ENCODE measurements around the gene MACROD2.

The MACROD2 gene

GRCh38 chr20:14800707-14801425 is 805.5 kb downstream of the MACROD2 start:
- TF ChIP-seq POLR2AphosphoS5 (IDR thresholded peaks at IDR 0.05; ENCODE audit: low read depth, low read length) = no peak
- no peak for TF ChIP-seq POLR2A (IDR thresholded peaks at IDR 0.05; ENCODE audit: low read depth, low read length)
- TF ChIP-seq PAX5 (IDR thresholded peaks at IDR 0.05; ENCODE audit: insufficient read depth, low read length, severe bottlenecking) = no peak
- no peak for TF ChIP-seq POU2F2 (IDR thresholded peaks at IDR 0.05; ENCODE audit: low read depth, low read length)
- TF ChIP-seq TAF1 (IDR thresholded peaks at IDR 0.05; ENCODE audit: low read depth, low read length) = no peak
- TF ChIP-seq SPI1 (IDR thresholded peaks at IDR 0.05; ENCODE audit: low read depth, low read length) = no peak
- DNase-seq (ENCODE audit: insufficient read length, low spot score) (no peak), FAIRE-seq (no peak)

- no peak for FAIRE-seq
- no peak for DNase-seq (ENCODE audit: insufficient read length, low spot score)
- TF ChIP-seq SPI1 (IDR thresholded peaks at IDR 0.05; ENCODE audit: low read depth, low read length) (no peak), POU2F2 (IDR thresholded peaks at IDR 0.05; ENCODE audit: low read depth, low read length) (no peak), POLR2AphosphoS5 (IDR thresholded peaks at IDR 0.05; ENCODE audit: low read depth, low read length) (no peak), PAX5 (IDR thresholded peaks at IDR 0.05; ENCODE audit: insufficient read depth, low read length, severe bottlenecking) (no peak), TAF1 (IDR thresholded peaks at IDR 0.05; ENCODE audit: low read depth, low read length) (no peak), POLR2A (IDR thresholded peaks at IDR 0.05; ENCODE audit: low read depth, low read length) (no peak)
These were observed 806.4 kb downstream of the MACROD2 start for GRCh38 chr20:14801591-14802325.

GRCh38 chr20:14807224-14807623 is 811.9 kb downstream of the MACROD2 start:
- no peak for DNase-seq (ENCODE audit: insufficient read length, low spot score)
- FAIRE-seq = no peak
- no peak for TF ChIP-seq POLR2AphosphoS5 (IDR thresholded peaks at IDR 0.05; ENCODE audit: low read depth, low read length)
- no peak for TF ChIP-seq POU2F2 (IDR thresholded peaks at IDR 0.05; ENCODE audit: low read depth, low read length)
- TF ChIP-seq POLR2A (IDR thresholded peaks at IDR 0.05; ENCODE audit: low read depth, low read length) = no peak
- TF ChIP-seq SPI1 (IDR thresholded peaks at IDR 0.05; ENCODE audit: low read depth, low read length) = no peak
- TF ChIP-seq TAF1 (IDR thresholded peaks at IDR 0.05; ENCODE audit: low read depth, low read length) = no peak
- no peak for TF ChIP-seq PAX5 (IDR thresholded peaks at IDR 0.05; ENCODE audit: insufficient read depth, low read length, severe bottlenecking)

DNA sequence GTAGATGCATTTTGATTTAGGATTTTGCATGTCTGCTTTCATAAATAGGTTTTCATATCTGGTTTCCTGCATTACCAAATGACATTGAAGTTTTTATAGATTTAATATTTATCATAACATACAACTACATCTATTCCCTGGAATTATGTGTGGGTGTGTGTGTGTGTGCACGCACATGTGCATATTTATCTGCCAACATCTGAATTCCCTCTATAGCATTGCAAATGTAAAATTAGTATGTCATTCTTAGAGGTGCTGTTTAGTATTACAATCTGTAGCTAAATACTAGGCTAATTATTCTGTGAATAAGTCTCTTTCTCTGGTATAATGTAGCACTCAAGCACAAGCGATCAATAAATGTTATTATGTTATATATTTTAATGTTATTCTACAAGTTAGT is 820.0 kb downstream of the MACROD2 start:
- DNase-seq (ENCODE audit: insufficient read length, low spot score) (no peak), FAIRE-seq (no peak)

GRCh38 chr20:14816471-14816870 is 821.2 kb downstream of the MACROD2 start:
- DNase-seq (ENCODE audit: insufficient read length, low spot score) = no peak
- no peak for FAIRE-seq
- TF ChIP-seq PAX5 (IDR thresholded peaks at IDR 0.05; ENCODE audit: insufficient read depth, low read length, severe bottlenecking) (no peak), SPI1 (IDR thresholded peaks at IDR 0.05; ENCODE audit: low read depth, low read length) (no peak), POLR2AphosphoS5 (IDR thresholded peaks at IDR 0.05; ENCODE audit: low read depth, low read length) (no peak), POU2F2 (IDR thresholded peaks at IDR 0.05; ENCODE audit: low read depth, low read length) (no peak)

More for the DNA sequence above, 820.0 kb downstream of the MACROD2 start:
- no peak for TF ChIP-seq TAF1 (IDR thresholded peaks at IDR 0.05; ENCODE audit: low read depth, low read length)
- no peak for TF ChIP-seq SPI1 (IDR thresholded peaks at IDR 0.05; ENCODE audit: low read depth, low read length)
- no peak for TF ChIP-seq POLR2A (IDR thresholded peaks at IDR 0.05; ENCODE audit: low read depth, low read length)
- no peak for TF ChIP-seq POU2F2 (IDR thresholded peaks at IDR 0.05; ENCODE audit: low read depth, low read length)
- no peak for TF ChIP-seq PAX5 (IDR thresholded peaks at IDR 0.05; ENCODE audit: insufficient read depth, low read length, severe bottlenecking)
- no peak for TF ChIP-seq POLR2AphosphoS5 (IDR thresholded peaks at IDR 0.05; ENCODE audit: low read depth, low read length)

DNA sequence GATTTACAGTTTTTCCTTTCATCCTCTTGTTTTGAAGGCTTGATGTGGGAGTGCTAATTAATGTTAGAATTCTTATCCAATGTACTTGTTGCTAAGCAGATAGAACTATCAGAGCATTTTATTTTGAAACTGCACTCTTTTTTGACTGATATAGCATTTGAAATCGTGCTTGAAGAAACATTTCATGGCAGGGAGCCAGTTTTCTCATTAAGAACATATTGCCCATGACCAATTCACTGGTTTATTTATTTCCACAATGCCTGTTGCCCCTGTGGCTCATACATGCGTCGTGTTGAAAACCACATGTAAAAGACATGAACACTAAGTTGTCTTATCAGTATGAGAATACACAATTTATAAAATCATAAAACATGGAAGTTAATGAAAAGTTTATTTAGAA is 821.8 kb downstream of the MACROD2 start:
- no peak for TF ChIP-seq PAX5 (IDR thresholded peaks at IDR 0.05; ENCODE audit: insufficient read depth, low read length, severe bottlenecking)
- TF ChIP-seq POLR2AphosphoS5 (IDR thresholded peaks at IDR 0.05; ENCODE audit: low read depth, low read length) = no peak
- no peak for TF ChIP-seq SPI1 (IDR thresholded peaks at IDR 0.05; ENCODE audit: low read depth, low read length)
- no peak for TF ChIP-seq POU2F2 (IDR thresholded peaks at IDR 0.05; ENCODE audit: low read depth, low read length)
- no peak for TF ChIP-seq POLR2A (IDR thresholded peaks at IDR 0.05; ENCODE audit: low read depth, low read length)
- TF ChIP-seq TAF1 (IDR thresholded peaks at IDR 0.05; ENCODE audit: low read depth, low read length) = no peak
- FAIRE-seq (no peak), DNase-seq (ENCODE audit: insufficient read length, low spot score) (no peak)

GRCh38 chr20:14820771-14821170 is 825.5 kb downstream of the MACROD2 start:
- DNase-seq (ENCODE audit: insufficient read length, low spot score) (no peak), FAIRE-seq (no peak)
- TF ChIP-seq POLR2A (IDR thresholded peaks at IDR 0.05; ENCODE audit: low read depth, low read length) (no peak), PAX5 (IDR thresholded peaks at IDR 0.05; ENCODE audit: insufficient read depth, low read length, severe bottlenecking) (no peak), POLR2AphosphoS5 (IDR thresholded peaks at IDR 0.05; ENCODE audit: low read depth, low read length) (no peak), POU2F2 (IDR thresholded peaks at IDR 0.05; ENCODE audit: low read depth, low read length) (no peak), SPI1 (IDR thresholded peaks at IDR 0.05; ENCODE audit: low read depth, low read length) (no peak), TAF1 (IDR thresholded peaks at IDR 0.05; ENCODE audit: low read depth, low read length) (no peak)

DNA sequence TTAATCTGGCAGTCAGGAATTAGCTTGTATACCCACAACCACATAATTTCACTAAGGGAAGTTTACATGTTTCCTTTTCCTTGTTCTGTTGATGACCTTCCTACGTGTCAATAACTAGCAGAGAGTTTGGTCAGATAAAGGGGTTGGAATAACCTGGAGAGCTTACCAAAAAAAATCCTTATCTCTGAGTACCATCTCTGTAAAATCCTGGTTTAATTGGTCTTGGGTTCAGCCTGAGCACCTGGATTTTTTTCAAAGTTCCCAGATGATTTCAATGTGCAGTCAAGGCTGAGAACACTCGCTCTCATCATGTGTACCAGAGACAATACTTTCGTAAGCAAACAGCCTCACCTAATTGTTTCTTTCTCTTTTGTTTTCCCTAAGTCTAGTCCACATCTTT is 825.9 kb downstream of the MACROD2 start:
- no peak for FAIRE-seq
- no peak for DNase-seq (ENCODE audit: insufficient read length, low spot score)
- TF ChIP-seq POU2F2 (IDR thresholded peaks at IDR 0.05; ENCODE audit: low read depth, low read length) = no peak
- no peak for TF ChIP-seq POLR2A (IDR thresholded peaks at IDR 0.05; ENCODE audit: low read depth, low read length)
- no peak for TF ChIP-seq POLR2AphosphoS5 (IDR thresholded peaks at IDR 0.05; ENCODE audit: low read depth, low read length)
- TF ChIP-seq PAX5 (IDR thresholded peaks at IDR 0.05; ENCODE audit: insufficient read depth, low read length, severe bottlenecking) = no peak
- no peak for TF ChIP-seq TAF1 (IDR thresholded peaks at IDR 0.05; ENCODE audit: low read depth, low read length)
- no peak for TF ChIP-seq SPI1 (IDR thresholded peaks at IDR 0.05; ENCODE audit: low read depth, low read length)

DNA sequence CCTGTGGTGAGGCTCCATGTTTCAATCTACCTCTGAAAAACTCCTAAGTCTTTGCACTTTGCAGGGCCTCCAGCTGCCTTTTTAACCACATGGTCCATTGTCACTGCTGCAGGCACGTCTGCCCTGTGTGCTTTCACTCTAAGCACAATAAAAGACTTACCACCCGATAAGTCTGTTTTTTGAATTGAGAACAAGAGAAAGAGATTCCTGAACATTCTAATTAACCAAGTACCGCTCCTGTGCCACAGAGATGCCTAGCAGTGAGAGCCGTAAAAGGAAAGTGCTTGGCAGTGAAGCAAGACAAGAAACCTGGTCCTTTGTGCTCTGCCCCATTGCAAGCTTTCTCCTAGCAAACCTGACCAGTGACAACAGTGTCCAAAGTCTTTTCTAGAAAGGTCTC is 829.7 kb downstream of the MACROD2 start:
- FAIRE-seq (no peak), DNase-seq (ENCODE audit: insufficient read length, low spot score) (no peak)
- TF ChIP-seq SPI1 (IDR thresholded peaks at IDR 0.05; ENCODE audit: low read depth, low read length) (no peak), TAF1 (IDR thresholded peaks at IDR 0.05; ENCODE audit: low read depth, low read length) (no peak), POLR2AphosphoS5 (IDR thresholded peaks at IDR 0.05; ENCODE audit: low read depth, low read length) (no peak), POLR2A (IDR thresholded peaks at IDR 0.05; ENCODE audit: low read depth, low read length) (no peak), PAX5 (IDR thresholded peaks at IDR 0.05; ENCODE audit: insufficient read depth, low read length, severe bottlenecking) (no peak), POU2F2 (IDR thresholded peaks at IDR 0.05; ENCODE audit: low read depth, low read length) (no peak)
